HG03097 (cell line): ENCODE results near the gene IL1A.
"Not testable (repeated sequence)": the region's sequence is repeated elsewhere in the genome, so short reads cannot be mapped to it uniquely, and the experiment has no call there.

Source experiments
- ATAC-seq: cut with Tn5 transposase; IDR thresholded peaks from one replicate; pipeline ENCODE4 v1.9.1; 2021; ENCODE audit not compliant: unreplicated experiment, low FRiP score

IL1A gene

DNA sequence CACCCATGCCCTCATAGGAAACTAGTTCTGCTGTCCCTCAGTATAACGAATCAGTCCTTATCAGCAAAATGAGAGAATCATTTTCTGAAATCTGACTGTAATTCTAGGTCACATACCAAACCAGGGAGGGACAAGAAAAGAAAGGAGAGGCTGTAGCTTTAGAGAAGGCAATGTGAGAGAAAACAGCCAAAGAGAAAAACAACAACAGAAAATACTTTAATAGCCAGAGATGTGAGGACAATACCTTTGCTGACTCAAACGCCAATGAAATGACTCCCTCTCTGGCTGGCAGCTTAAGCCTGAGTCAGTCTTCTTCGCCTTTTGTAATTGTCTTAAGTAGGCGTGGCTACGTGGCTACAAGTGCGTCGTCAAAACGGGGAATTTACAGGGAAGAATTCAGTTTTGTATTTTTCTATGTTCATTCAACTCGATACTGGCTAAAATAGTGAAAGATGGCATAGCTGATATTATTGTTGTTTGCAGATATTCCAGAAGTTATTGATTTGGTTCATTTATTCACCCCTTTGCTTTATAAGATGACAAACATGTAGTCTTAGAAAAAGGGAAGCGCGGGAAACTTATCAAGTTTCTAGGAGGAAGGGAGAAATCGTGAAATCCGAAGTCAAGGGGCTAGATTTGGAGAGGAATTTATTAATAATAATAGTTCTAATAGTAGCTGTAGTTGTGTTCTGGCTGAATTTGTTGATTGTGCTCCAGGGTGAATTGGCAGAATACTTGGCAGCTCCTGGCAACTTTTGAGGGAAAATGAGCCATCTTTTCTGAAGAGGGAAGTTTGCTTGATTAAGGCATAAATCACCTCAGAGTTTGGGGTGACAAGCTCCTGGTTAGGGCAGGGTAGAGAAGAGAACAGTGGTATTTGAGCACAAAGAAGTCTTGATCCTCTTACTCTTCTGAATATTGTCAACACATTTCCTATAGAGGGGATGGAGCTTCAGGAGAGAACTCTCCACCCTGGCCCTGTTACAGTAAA lies at the start of gene IL1A:
TSS of gene IL1A (minus strand) at position 295 of the 991 bp plus-strand sequence. CDS start 723 bp downstream, outside the sequence.
- ATAC-seq: no peak

- ATAC-seq: no peak
Measured at GRCh38 chr2:112833976-112834375, 49.7 kb upstream of the IL1A start.

DNA sequence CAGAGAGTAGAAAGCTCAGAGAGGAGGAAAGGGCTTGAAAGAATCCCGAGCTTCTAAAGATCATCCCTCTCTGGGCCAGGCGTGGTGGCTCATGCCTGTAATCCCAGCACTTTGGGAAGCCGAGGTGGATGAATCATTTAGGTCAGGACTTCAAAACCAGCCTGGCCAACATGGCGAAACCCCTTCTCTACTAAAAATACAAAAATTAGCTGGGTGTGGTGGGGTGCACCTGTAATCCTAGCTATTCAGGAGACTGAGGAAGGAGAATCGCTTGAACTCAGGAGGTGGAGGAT lies 49.3 kb upstream of the IL1A start:
- not testable (repeated sequence) for ATAC-seq

GRCh38 chr2:112832841-112833638 lies 48.7 kb upstream of the IL1A start:
- ATAC-seq: no peak

DNA sequence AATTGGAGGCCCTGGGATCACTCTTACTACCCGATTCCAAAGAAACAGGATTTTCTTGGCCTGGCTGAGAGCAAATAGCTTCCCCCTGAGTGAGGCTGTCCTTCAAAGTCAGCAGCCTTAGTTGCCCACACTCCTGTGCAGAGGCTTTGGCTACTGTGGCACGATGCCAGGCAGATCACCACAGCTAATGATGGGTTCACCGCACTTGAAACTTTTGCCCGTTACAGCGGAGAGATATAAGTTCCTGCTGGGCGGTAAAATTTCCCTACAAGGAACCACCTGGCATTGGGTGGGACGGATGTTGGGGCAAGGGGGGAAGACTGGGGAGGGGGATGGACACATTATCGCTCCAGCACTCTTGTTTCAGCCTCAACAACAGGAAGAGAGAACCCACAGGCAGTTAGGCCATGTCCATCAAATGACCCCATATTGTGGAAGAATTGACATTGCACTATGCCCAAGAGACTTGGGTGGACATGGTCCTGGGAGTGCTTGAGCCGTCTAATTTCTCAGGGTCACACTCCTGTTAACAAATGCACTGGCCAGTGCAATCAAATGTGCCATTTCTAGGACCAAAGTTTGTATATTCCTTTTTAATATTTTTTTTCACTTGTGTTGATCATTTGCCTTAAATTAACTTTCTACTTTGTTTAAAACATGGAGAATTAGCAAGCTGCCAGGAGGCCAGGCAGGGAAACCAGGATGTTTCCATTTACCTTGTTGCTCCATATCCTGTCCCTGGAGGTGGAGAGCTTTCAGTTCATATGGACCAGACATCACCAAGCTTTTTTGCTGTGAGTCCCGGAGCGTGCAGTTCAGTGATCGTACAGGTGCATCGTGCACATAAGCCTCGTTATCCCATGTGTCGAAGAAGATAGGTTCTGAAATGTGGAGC lies 47.9 kb upstream of the IL1A start:
- ATAC-seq: no peak

DNA sequence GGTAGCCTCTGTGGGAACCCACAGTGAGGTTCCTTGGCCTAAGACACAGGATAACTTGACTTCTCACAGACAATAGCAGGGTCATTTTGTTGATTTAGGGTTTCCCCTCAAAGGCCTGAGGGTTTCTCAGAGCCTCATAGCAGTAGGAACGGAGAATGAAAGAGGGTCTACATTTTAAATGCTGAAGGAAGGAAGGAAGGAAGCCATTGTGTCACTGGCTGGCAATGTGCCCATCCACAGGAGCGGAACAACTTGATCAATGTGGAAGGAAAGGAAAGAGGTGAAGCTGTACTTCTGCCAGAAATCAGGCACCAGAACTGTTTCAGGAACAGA lies 47.2 kb upstream of the IL1A start:
- ATAC-seq: no peak

DNA sequence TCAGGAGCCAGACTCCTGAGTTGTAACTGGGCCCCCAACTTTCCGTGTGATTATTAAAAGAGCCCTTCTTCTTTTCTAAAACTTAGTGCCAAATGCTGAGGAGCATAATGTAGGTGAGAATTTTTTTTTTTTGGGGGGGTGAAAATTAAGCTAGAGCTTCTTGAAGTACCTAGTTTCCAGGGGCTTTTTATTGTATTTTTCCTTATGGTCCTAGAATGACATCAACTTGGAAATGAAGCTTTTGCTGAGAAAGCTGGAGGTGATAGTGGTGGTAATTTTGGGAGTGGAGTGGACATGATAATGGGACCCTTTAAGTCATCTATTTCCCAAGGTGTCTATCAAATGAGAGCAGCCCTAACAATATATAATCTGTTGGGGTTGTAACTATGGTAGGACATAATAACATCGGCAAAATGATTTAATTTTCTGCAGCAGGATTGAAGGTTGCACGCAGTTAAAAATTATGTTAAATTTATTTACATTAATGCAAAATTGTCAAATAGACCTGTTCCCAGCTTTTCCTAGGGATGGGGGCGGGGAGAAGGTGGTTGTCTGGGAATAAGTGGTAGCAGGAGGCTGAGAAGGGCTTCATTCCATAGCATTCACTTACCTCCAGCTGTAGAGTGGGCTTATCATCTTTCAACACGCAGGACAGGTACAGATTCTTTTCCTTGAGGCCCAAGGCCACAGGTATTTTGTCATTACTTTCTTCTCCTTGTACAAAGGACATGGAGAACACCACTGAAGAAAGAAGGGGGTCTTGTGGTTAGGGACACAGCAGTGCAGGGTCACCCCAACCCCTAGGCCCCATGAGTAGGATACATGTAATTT lies 46.6 kb upstream of the IL1A start:
- ATAC-seq: no peak

DNA sequence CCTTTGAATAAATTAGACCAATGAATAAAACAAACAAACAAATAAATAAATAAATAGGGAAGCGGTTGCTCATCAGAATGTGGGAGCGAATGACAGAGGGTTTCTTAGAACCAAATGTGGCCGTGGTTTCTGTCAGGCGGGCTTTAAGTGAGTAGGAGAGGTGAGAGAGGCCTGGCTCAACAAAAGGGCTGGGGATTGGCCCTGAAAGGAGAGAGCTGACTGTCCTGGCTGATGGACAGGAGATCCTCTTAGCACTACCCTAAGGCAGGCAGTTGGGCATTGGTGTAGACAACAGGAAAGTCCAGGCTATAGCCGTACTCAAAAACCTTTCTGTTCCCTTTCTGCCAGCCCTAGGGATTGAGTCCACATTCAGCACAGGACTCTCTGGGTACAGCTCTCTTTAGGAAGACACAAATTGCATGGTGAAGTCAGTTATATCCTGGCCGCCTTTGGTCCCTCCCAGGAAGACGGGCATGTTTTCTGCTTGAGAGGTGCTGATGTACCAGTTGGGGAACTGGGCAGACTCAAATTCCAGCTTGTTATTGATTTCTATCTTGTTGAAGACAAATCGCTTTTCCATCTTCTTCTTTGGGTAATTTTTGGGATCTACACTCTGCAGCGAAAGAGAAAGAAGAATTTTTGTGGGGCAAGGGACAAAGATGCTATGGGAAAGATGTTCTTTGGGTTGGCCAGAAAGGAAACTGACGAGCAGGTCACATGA lies 45.8 kb upstream of the IL1A start:
- no peak for ATAC-seq

GRCh38 chr2:112829101-112829960 lies 45.0 kb upstream of the IL1A start:
- no peak for ATAC-seq

DNA sequence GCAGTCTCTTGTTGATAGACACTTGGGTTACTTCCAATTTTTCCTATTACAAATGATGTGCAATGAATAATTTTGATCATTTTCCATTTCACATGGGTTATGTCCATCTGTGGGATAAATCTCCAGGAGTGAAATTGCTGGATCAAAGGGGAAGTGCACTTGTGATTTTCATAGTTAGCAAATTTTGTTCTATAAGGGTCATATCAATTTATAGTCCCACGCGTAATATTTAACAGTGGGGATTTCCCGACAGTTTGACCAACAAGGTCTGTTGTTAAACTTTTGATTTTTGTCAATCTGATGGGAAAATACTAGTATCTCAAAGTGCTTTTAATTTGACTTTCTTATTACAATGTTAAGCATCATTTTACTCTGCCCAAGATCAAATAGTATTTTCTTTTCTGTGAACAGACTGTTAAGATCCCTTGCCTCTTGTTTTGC lies 44.0 kb upstream of the IL1A start:
- no peak for ATAC-seq

DNA sequence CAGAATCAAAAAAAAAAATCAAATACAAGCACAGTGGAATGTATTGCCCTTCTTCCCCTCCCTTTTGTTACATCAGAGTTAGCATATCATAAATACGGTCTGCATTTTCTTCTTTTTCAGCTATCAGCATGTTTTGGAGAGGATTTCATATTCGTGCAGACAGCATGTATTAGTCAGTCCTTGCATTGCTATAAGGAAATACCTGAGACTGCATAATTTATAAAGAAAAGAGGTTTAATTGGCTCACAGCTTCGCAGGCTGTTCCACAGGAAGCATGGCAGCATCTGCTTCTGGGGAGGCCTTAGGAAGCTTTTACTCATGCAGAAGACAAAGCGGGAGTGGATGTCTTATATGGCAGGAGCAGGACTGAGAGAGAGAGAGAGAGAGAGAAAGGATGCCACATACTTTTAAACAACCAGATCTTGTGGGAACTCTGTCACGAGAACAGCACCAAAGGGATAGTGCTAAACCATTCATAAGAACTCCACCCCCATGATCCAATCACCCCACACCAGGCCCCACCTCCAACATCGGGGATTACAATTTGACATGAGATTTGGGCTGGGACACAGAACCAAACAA lies 43.4 kb upstream of the IL1A start:
- no peak for ATAC-seq

- no peak for ATAC-seq
Measured at GRCh38 chr2:112827009-112827408, 42.7 kb upstream of the IL1A start.

DNA sequence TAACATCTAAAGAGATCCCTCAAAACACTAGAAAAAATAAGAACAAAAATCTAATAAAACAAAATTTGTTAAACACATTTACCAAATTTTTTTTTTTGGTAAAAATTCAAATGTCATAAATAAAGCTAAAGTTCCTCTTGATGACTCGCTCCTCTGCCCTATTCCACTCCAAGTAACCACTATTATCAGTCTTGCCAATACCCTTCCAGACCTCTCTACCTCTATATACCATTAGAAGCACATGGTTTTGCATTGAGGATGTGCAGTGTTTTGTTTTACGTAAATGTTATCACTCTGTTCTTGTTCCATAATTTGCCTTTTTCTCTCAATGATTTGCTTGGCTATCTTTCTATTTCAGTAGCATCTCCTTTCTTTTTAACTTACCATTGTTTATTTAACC lies 41.4 kb upstream of the IL1A start:
- ATAC-seq: no peak

- no peak for ATAC-seq
Measured at GRCh38 chr2:112824694-112825085, 40.4 kb upstream of the IL1A start.

GRCh38 chr2:112821682-112822081 lies 37.4 kb upstream of the IL1A start:
- peak; percentile 35 for ATAC-seq

GRCh38 chr2:112821142-112821541 lies 36.8 kb upstream of the IL1A start:
- ATAC-seq: peak; percentile 73

DNA sequence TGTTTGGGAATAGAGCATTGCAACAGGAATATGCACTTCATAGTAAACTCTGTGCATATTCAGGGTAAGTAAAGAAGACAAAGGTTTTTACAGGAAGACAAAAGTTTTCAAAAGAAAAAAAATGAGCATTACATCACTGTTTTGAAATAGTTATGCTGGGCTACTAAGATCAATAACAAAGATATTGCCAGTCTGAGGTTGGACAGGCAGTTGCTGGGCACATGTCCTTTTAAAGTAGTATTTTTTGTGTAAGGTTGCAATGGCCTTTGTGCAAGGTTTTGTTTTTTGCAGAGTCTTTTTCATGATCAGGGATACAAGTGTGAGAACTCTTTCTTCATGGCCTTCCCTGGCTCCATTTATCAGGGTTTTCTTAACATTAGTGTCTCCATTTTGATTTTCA lies 36.0 kb upstream of the IL1A start:
- no peak for ATAC-seq

DNA sequence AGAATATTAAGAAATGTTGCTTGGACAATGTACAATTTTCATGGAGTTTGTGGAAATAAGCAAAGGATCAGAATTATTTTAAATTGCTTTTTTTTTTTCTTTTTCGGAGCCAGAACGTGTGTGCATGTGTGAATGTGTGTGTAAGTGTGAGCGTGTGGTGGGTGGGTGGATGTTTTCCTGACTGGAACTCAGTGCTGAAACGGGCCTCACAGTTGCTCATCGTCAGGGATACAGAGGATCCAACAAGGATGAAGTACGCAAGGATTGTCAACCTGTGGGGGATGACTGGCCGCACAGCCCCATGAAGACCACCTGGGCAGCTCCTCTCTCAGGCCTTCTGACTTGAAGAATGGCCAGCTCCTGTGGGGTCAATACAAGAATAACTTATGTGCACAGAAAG lies 34.8 kb upstream of the IL1A start:
- no peak for ATAC-seq
